ENCODE results near the gene C19orf38.

The C19orf38 gene, protein sequence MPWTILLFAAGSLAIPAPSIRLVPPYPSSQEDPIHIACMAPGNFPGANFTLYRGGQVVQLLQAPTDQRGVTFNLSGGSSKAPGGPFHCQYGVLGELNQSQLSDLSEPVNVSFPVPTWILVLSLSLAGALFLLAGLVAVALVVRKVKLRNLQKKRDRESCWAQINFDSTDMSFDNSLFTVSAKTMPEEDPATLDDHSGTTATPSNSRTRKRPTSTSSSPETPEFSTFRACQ

DNA sequence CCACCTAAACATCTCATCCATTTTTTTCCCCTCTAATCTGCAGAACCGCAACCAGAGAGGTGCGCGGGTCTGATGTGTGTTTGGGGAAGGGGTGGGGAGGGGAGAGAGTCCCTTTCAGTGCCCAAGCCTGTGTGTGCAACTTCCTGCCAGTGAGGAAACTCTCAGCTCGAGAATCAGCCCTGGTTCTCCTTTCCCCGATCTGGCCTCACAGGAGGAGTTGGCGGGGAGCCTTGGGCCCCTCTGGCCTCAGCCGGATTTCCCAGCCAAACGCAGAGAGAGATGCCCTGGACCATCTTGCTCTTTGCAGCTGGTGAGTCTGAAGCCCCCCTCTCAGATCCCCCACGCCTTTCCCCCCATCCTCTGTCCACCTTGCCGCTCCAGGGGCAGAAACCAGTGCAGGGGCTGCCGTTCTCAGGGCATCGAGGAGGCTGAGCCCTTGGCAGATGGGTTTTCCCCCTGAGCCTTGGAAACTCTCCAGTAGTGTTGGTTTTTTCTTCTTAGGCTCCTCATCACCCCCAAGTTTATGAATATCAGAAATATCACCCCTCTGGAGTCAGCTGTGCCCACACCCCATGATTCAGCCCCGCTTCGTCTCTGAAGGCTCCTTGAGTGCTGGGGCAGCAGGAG lies at the start of gene C19orf38:
C19orf38 (plus strand) TSS at position 186 of the 627 bp plus-strand sequence; CDS start at position 280, 94 bp downstream.
- no peak for DNase-seq

DNA sequence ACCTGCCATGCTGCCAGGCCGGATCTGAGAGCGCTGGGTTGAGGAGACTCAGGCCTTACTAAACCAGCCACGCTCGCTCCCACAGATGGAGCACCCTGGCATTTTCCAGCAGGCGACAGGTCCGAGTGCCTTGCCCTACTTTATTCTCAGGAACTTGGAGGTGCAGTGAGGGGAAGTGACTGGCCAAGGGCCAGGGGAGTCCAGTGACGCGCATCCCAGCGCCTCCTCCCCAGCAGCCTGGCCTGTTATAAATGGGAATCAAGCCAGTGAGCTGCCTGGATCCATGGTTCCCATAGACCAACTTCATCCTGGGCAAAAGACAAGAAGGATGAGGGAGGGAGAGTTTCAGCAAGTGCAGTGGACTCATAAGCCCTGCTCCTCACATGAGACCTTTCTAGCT lies 47.7 kb upstream of the C19orf38 start:
- no peak for DNase-seq

- DNase-seq: no peak
Observed at GRCh38 chr19:10802479-10802878, 45.7 kb upstream of the C19orf38 start.

- DNase-seq: no peak
Observed at GRCh38 chr19:10803252-10803651, 45.0 kb upstream of the C19orf38 start.

GRCh38 chr19:10805065-10805757 lies 43.0 kb upstream of the C19orf38 start:
- DNase-seq: peak; percentile 5

GRCh38 chr19:10805758-10806247 lies 42.4 kb upstream of the C19orf38 start:
- DNase-seq: no peak

GRCh38 chr19:10808937-10809649 lies 39.1 kb upstream of the C19orf38 start:
- no peak for DNase-seq

- DNase-seq: no peak
Observed at GRCh38 chr19:10809651-10810285, 38.4 kb upstream of the C19orf38 start.

GRCh38 chr19:10811391-10812111 lies 36.7 kb upstream of the C19orf38 start:
- DNase-seq: no peak

GRCh38 chr19:10812196-10812595 lies 36.0 kb upstream of the C19orf38 start:
- no peak for DNase-seq

DNA sequence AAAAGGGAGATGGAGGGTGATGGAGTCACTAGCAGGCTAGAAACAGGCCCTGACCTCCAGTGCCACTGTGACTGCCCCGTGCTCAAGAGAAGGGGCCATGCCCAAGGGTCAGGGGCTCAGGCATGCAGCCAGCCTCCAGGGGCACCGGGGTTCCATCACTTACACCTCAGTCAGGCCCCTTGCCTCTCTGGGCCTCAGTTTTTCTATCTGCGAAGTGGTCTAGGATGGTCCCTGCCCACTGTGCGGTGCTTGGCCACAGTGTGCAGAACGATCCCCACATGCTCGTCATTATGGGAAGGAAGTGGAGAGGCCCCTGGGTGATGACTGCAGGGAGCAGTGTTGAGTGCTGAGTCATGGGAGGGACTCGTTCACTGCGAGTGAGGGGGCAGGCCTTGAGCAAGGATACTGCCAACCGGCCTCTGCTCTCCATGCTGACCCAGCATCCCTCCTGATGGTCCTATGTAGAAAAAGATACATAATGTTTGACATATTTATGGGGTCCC lies 35.3 kb upstream of the C19orf38 start:
- DNase-seq: peak; percentile 14

DNA sequence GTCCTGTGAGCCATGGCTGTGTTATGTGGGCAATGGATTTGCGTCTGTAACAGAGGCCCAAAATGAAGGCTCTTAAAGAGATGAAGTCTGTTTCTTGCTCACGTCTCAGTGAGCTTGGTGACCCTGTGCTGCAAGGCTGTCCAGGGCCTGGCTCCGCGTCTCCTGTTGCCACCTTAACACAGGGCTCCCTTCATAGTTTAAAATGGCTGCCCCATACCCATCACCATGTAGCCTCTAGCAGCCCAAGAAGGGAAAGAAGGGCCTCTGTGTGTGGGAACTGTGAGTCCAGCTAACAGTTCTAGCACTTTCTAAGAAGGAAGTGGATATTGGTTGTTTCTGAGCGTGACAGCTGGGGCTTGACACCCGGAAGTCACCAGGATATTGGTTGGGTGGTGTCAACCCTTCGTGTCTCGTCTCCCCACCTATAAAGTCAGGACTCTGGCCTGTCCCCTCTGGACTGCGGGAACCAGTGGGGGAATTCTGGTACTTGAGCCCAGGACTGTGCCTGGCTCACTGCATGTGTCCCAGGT lies 33.1 kb upstream of the C19orf38 start:
- DNase-seq: no peak

DNA sequence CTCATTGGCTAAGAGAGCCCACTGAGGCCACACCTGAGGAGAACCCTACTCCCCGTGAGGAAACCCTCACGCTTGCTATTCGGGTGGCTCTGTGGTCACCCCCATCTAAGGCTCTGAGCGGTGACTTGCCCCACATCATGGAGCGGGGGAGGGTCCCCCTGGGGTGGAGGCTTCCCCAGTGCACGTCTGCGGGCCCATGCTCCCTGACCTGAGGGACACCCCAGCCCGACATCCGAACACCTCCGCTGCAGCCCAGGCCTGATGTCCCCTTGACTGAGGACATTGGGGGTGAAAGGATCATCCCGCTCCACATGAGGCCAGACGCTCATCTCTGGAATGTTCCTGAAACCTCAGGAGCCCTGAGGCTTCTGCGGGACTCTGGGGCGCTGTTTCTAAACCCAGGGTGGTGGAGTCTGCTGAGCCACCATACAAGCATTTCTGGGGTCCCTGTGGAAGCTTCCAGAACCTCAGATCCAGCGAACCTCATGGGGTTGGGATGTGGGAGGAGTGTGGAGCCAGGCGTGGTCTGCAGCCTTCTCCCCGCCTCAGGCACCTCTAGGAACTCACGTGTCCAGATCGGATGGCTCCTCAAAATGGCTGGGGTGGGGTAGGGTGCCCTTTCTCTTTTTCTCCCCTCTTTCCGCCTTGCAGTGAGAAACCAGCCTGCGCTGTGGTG lies 32.1 kb upstream of the C19orf38 start:
- DNase-seq: no peak

- no peak for DNase-seq
Observed at GRCh38 chr19:10816691-10817090, 31.5 kb upstream of the C19orf38 start.

DNA sequence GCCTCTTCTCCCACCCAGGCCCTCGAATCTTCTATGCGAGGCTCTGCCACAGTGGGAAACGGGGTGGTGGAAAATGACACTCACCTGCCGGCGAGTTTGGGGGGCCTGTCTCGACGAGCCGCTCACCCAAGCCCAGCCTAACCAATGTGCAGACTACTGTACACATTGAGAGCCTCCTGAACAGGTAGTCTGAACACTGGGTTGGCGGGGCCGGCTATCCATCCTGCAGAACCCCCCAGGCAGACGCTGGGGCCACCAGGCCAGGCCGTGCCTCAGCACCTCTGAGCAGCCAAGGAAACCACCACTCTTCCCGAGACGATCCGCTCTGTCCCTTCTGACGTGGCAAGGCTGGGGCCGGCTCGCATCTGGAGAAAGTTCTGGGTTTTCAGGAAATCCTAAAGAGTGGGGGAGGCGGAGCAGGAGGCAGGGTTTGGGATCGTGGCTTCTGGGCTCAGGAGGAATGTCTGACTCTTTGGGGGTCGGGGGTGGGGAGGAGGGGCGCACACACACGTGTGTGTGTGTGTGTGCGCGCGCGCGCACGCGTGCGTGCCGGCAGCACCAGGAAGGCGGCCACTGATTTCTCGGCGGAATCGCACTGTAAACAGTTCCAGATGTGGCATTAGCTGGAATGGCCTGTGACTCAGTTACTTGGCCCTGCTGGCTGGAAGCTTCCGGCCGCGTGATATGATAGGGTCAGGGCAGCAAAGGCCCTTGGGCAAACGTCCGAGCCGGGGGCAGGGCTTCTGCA lies 30.8 kb upstream of the C19orf38 start:
- no peak for DNase-seq

- no peak for DNase-seq
Observed at GRCh38 chr19:10818301-10819123, 29.7 kb upstream of the C19orf38 start.

DNA sequence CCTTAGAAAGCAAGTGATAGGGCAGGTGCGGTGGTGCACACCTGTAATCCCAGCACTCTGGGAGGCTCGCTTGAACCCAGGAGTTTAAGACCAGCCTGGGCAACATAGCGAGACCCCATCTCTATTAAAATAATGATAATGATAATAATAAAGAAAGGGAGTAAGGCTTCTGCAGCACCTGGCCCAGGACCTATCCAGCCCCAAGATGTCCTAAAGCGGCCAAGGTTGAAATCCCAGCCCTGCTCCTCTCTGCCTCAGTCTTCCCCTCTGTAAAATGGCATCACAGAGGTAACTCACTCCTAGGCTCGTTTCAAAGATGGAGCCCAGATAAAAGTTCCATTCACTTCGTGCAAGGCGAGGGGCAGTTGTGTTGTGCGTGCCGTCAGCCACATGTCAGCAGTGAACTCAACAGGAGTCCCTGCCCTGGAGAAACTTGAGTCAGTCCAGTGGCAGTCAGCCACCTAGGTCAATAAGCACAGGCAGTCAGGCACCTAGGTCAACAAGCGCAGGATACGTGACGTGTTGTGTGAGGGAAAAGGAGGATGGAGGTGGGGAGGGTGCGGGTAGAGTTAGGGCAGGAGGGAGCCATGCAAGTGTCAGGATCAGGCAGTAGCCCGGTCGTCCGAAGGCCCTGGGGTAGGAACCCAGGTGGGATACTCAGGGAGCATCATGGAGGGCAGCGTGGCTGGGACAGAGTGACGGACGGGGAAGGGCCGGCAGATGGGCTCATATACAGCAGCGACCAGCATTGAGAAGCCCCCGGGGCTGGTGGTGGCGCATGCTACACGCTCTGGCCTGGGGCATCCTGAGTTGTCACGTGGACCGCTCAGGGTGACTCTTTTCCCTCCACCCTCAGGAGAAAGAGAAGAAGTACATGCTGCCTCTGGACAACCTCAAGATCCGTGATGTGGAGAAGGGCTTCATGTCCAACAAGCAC lies 28.8 kb upstream of the C19orf38 start:
- DNase-seq: no peak

DNA sequence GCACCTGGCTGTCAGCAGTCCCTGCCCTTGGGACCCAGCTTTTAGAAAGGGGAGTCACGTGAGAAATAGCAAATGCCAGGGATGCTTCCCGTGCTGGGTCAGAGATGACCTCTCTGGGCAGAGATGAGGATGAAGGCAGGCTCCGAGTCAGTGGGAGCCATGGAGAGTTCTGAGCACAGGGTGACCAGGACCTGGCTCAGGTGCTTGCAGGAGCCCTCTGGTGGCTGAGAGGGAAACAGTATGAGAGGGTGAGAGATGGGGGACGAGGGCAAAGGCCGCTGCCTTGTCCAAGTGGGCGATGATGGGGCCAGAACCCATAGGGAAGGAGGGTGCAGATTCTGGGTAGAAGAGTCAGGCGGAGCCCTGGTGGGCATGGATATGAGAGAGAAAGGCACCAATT lies 28.0 kb upstream of the C19orf38 start:
- no peak for DNase-seq
